ENCODE measurements around the gene NDUFV3.
"Not testable (repeated sequence)": the region's sequence is repeated elsewhere in the genome, so short reads cannot be mapped to it uniquely, and the experiment has no call there.

- TF ChIP-seq CTCF, POLR2A (IDR thresholded peaks at IDR 0.05): not testable (repeated sequence)
These were observed 56.1 kb downstream of the NDUFV3 start for GRCh38 chr21:42949094-42949755.

Measured in breast epithelium (tissue), 3 donors.